ENCODE data around the gene DPM2. TPM values are rescaled to one million over a fixed set of nuclear protein-coding genes. Genes with fewer than 3 reads are reported as not detected.

DPM2 gene
- total RNA-seq, 4 donors from 2014 or later = 8.8 to 18.0 (median 13.5) TPM

- TF ChIP-seq CTCF (IDR thresholded peaks at IDR 0.05) = no peak
- DNase-seq (ENCODE audit: low spot score) = no peak
- no peak for ATAC-seq (ENCODE audit: low FRiP score)
Observed at GRCh38 chr9:127941961-127942215, 4.2 kb upstream of the DPM2 start.

- ATAC-seq (ENCODE audit: low FRiP score) = no peak
- no peak for DNase-seq (ENCODE audit: low spot score)
- no peak for TF ChIP-seq CTCF (IDR thresholded peaks at IDR 0.05)
Observed at GRCh38 chr9:127941062-127941960, 3.7 kb upstream of the DPM2 start.

GRCh38 chr9:127940593-127940992 is 2.9 kb upstream of the DPM2 start:
- no peak for TF ChIP-seq CTCF (IDR thresholded peaks at IDR 0.05)

GRCh38 chr9:127938298-127938690 is 640 bp upstream of the DPM2 start:
- no peak for DNase-seq (ENCODE audit: low spot score)
- TF ChIP-seq CTCF (IDR thresholded peaks at IDR 0.05) = no peak
- ATAC-seq (ENCODE audit: low FRiP score) = peak; percentile 2

More at GRCh38 chr9:127940593-127940992, 2.9 kb upstream of the DPM2 start:
- DNase-seq (ENCODE audit: low spot score) = no peak
- ATAC-seq (ENCODE audit: low FRiP score) = no peak

- ATAC-seq (ENCODE audit: low FRiP score) (no peak), DNase-seq (ENCODE audit: low spot score) (no peak)
- no peak for TF ChIP-seq CTCF (IDR thresholded peaks at IDR 0.05)
Observed at GRCh38 chr9:127937056-127937387, 632 bp downstream of the DPM2 start.

- DNase-seq (ENCODE audit: low spot score) (no peak), ATAC-seq (ENCODE audit: low FRiP score) (no peak)
- no peak for TF ChIP-seq CTCF (IDR thresholded peaks at IDR 0.05)
Observed at GRCh38 chr9:127936347-127936852, 1.3 kb downstream of the DPM2 start.

- ATAC-seq (ENCODE audit: low FRiP score) (no peak), DNase-seq (ENCODE audit: low spot score) (no peak)
- TF ChIP-seq CTCF (IDR thresholded peaks at IDR 0.05) = no peak
Observed at GRCh38 chr9:127935765-127936221, 1.9 kb downstream of the DPM2 start.

All from omental fat pad (tissue), 4 donors.